ENCODE data around the gene MAST1.

DNA sequence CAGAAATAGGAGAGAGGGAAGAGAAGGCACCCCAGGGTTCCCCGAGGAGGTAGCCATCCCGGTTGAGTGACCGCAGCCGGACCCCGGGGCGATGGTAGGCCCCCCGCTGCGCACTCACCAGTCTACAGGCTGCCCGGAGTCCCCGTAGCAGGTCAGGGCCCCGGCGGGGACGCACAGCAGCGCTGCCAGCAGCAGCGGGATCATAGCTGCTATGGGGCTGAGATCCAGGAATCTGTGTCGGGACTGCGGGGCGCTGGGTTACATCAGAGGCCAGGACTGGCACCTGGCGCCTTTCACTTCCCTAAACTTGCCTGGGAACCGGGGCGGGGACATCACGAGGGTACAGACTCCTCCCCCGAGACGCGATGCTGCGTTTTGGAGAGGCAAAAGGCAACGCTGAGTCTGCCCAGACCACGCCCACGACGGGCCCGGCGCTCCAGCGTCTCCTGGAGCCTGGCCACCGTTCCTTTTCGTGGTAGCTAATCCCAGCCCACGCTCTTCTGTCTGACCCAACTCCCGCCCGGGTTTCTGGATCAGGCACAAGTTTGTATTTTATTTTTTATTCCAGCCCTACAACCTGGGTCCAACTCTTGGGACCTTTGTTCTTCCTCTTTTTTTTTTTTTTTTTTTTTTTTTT is 43.0 kb downstream of the MAST1 start, which contains the start of gene DNASE2:
- peak in 1 of 4 experiments; percentile 12 for TF ChIP-seq CTCF (IDR thresholded peaks at IDR 0.05)
- TF ChIP-seq POLR2A (IDR thresholded peaks at IDR 0.05): peak; percentile 98
- TF ChIP-seq POLR2AphosphoS5 (IDR thresholded peaks at IDR 0.05): peak; percentile 98

Data from prostate gland (tissue), 2 donors.